Measurements from ENCODE around the gene KRTAP12-2. TPM values are rescaled to one million over a fixed set of nuclear protein-coding genes. Genes with fewer than 3 reads are reported as not detected.
"Not testable (repeated sequence)": the region's sequence is repeated elsewhere in the genome, so short reads cannot be mapped to it uniquely, and the experiment has no call there.

The KRTAP12-2 gene
- total RNA-seq, 4 donors from 2014 or later = not detected

GRCh38 chr21:44637018-44637850 lies 29.5 kb downstream of the KRTAP12-2 start, which contains the start of gene KRTAP10-10:
Gene KRTAP10-10 (plus strand): TSS chr21:44637356. CDS start chr21:44637418, 62 bp downstream.
- DNase-seq (ENCODE audit: low spot score) = no peak
- TF ChIP-seq, protein P1, sequence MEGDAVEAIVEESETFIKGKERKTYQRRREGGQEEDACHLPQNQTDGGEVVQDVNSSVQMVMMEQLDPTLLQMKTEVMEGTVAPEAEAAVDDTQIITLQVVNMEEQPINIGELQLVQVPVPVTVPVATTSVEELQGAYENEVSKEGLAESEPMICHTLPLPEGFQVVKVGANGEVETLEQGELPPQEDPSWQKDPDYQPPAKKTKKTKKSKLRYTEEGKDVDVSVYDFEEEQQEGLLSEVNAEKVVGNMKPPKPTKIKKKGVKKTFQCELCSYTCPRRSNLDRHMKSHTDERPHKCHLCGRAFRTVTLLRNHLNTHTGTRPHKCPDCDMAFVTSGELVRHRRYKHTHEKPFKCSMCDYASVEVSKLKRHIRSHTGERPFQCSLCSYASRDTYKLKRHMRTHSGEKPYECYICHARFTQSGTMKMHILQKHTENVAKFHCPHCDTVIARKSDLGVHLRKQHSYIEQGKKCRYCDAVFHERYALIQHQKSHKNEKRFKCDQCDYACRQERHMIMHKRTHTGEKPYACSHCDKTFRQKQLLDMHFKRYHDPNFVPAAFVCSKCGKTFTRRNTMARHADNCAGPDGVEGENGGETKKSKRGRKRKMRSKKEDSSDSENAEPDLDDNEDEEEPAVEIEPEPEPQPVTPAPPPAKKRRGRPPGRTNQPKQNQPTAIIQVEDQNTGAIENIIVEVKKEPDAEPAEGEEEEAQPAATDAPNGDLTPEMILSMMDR (IDR thresholded peaks at IDR 0.05) = no peak
- no peak for ATAC-seq (ENCODE audit: low FRiP score)

DNA sequence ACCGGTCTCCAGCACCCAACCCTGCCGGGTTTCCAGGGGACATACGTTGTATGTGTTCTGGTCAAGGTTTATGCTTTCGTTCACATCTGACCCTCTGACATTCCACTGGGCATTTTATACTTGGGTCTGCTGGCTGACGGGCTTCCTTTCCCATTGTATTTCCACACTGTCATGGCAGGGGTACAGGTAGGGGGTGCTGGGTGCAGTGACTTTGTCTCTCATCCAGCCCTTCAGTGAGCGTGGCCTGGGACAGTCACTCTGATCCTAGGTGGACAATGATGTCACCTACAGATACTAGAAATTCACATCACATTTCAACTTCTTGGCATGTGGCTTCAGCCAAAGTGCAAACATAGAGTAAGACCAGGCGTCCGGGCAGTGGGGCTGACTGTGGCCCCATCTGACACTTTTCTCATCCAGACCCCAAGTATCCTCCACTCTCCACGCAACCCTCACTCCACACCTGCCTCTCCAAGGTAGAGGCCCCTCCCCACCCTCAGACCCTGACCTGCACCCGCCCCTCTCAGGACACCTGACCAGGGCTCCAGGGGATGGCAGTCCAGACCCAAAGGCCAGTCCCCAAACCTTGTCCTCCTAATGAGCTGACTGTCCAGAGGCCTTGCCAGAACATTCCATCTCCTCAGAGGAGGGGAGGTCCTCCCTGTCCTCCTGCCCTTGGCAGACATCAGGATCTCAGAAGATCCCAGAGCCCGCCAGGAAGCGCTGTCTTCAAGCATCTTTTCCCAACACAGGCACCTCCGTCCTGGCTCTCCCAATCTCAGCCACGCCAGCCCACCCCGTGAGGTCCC lies 30.3 kb downstream of the KRTAP12-2 start:
- TF ChIP-seq, protein P1 (IDR thresholded peaks at IDR 0.05) = no peak
- ATAC-seq (ENCODE audit: low FRiP score) (no peak), DNase-seq (ENCODE audit: low spot score) (no peak)

- no peak for DNase-seq (ENCODE audit: low spot score)
- TF ChIP-seq, protein P1 (IDR thresholded peaks at IDR 0.05) = no peak
- no peak for ATAC-seq (ENCODE audit: low FRiP score)
Observed at GRCh38 chr21:44632067-44632466, 34.7 kb downstream of the KRTAP12-2 start.

DNA sequence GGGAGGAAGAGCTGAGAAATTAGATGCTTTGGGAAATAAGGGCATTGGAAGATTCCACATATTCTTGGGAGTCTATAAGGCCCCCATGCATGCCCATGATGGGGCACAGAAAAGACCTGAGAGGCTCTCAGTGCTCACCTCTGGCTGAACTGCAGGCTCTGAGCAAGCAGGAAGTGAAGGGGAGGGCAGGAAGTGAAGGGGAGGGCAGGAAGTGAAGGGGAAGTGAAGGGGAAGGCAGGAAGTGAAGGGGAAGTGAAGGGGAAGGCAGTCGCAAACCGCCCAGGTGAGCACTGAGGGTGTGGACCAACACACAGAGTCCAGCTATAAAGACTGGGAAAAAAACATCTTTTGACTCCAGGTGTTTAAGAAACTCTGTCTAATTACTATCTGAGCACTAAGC lies 36.3 kb downstream of the KRTAP12-2 start:
- ATAC-seq (ENCODE audit: low FRiP score) (no peak), DNase-seq (ENCODE audit: low spot score) (no peak)
- TF ChIP-seq, protein P1 (IDR thresholded peaks at IDR 0.05) = no peak

DNA sequence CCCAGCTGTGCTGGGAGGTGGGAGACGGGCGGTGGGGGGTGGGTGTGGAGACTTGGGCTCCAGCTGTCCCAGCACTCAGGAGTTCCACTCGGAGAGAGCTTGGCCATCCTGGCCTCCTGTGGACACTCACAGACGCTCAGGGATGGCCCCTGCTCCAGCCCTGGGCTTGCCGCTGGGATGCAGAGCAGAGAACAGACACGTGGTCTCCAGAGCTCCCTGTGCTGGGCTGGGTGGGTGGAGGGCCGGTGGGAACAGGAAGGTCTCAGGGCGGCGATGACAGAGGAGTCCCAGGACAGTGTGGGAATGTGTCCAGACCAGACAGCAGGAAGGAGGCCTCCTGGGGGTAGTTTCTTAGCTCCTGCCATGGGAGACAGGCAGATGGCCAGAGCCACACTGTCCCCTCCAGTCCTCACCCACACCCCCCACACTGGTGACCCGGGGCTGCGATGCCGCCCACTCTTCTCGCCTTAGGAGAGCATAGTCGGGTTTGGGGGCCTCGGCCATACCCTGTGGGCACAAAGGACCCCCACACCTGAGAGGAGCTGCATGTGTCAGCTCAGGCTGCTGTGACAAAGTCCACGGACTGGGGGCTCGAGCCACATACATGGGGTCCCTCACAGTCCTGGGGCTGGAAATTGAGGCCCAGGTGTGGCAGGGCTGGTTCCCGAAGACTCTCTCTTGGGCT lies 37.9 kb downstream of the KRTAP12-2 start:
- no peak for ATAC-seq (ENCODE audit: low FRiP score)
- TF ChIP-seq, protein P1 (IDR thresholded peaks at IDR 0.05) = no peak
- no peak for DNase-seq (ENCODE audit: low spot score)

DNA sequence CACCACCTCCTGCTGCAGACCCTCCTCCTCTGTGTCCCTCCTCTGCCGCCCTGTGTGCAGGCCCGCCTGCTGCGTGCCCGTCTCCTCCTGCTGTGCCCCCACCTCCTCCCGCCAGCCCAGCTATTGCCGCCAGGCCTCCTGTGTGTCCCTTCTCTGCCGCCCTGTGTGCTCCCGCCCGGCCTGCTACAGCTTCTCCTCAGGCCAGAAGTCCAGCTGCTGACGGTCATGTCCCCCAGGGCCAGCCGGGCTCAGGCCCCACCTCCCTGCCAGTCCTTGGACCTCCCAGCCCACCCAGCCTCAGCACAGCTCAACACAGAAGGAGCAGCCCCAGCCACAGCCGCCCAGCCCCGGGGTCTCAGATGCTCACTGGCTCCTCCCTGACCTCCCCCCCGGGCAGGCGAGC lies 38.9 kb downstream of the KRTAP12-2 start:
- not testable (repeated sequence) for ATAC-seq (ENCODE audit: low FRiP score); DNase-seq (ENCODE audit: low spot score)

DNA sequence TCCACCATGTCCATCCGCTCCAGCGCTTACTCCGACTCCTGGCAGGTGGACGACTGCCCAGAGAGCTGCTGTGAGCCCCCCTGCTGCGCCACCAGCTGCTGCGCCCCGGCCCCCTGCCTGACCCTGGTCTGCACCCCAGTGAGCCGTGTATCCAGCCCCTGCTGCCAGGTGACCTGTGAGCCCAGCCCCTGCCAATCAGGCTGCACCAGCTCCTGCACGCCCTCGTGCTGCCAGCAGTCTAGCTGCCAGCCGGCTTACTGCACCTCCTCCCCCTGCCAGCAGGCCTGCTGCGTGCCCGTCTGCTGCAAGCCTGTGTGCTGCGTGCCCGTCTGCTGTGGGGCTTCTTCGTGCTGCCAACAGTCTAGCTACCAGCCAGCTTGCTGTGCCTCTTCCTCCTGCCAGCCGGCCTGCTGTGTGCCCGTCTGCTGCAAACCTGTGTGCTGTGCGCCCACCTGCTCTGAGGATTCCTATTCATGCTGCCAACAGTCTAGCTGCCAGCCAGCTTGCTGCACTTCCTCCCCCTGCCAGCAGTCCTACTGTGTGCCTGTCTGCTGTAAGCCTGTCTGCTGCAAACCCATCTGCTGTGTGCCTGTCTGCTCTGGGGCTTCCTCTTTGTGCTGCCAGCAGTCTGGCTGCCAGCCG lies 39.4 kb downstream of the KRTAP12-2 start:
- ATAC-seq (ENCODE audit: low FRiP score); DNase-seq (ENCODE audit: low spot score): not testable (repeated sequence)
